H1 (cell line): ENCODE data around the gene ANKRD9. TPM values are rescaled to one million over a fixed set of nuclear protein-coding genes. Genes with fewer than 3 reads are reported as not detected.

Experiments
- BACH1 ChIP-seq: IDR thresholded peaks from 2 replicates; pipeline ENCODE4 v1.6.1; 2012; ENCODE audit warnings: low read length, improper control_type of control experiment
- CHD1 ChIP-seq: IDR thresholded peaks from 2 replicates; pipeline ENCODE4 v1.6.1; 2012; ENCODE audit warnings: low read depth, low read length, improper control_type of control experiment
- EGR1 ChIP-seq: IDR thresholded peaks from 2 replicates; pipeline ENCODE4 v1.6.1; 2011; ENCODE audit warnings: low read depth, low read length, borderline replicate concordance
- KDM4A ChIP-seq: IDR thresholded peaks from one replicate; pipeline ENCODE4 v1.7.1; 2012; ENCODE audit warnings: low read depth, mild to moderate bottlenecking, moderate library complexity, low read length, inconsistent platforms; ENCODE audit not compliant: severe bottlenecking
- SAP30 ChIP-seq: fragments of 300-600 bp; sonication (generic); IDR thresholded peaks from 2 replicates; pipeline ENCODE4 v1.7.1; 2012; ENCODE audit warnings: low read length, moderate library complexity, mild to moderate bottlenecking, inconsistent platforms; ENCODE audit not compliant: insufficient read depth, insufficient replicate concordance
- SIN3A ChIP-seq, 2 experiments: IDR thresholded peaks in 1 of 2; conservative IDR thresholded peaks in 1 of 2; 2 replicates each; pipeline ENCODE4 v1.6.1; 2011 to 2012; ENCODE audit warnings: low read length in 2 of 2, improper control_type of control experiment in 1 of 2, low read depth in 1 of 2, mild to moderate bottlenecking in 1 of 2
- SP2 ChIP-seq: IDR thresholded peaks from 2 replicates; pipeline ENCODE4 v1.6.1; 2012; ENCODE audit warnings: mild to moderate bottlenecking, low read length, inconsistent platforms
- YY1 ChIP-seq: IDR thresholded peaks from 2 replicates; pipeline ENCODE4 v1.6.1; 2011; ENCODE audit warnings: low read depth, mild to moderate bottlenecking, low read length
- polyA plus RNA-seq, 7 experiments: library from polyadenylated mRNA; depleted of rRNA in 3 of 7; stranded (reverse) in 5 of 7; unstranded in 2 of 7; fragments of >200 nt in 5 of 7; fragments of 200-250 nt in 2 of 7; gene quantifications; 1 replicate in 5 of 7; 2 replicates in 1 of 7; 4 replicates in 1 of 7; pipeline versions ENCODE4 v1.2.1 to v1.2.3, GENCODE V29; 2011 to 2013; ENCODE audit warnings: missing spikeins in 2 of 7, mixed read lengths in 2 of 7
- total RNA-seq: library from RNA; stranded (reverse); fragmentation: NEBNext Ultra II Directional; extraction: Animal tissue kit (Norgen Biotek cat#: 25700); gene quantifications from 2 replicates; pipeline ENCODE4 v1.2.1, GENCODE V29; 2021

The ANKRD9 gene
- total and polyA plus RNA-seq, 2 of the 8 experiments (the other 6 are each of a cell fraction or from before 2014, with no cell fraction given) = 37.0 to 41.8 TPM

DNA sequence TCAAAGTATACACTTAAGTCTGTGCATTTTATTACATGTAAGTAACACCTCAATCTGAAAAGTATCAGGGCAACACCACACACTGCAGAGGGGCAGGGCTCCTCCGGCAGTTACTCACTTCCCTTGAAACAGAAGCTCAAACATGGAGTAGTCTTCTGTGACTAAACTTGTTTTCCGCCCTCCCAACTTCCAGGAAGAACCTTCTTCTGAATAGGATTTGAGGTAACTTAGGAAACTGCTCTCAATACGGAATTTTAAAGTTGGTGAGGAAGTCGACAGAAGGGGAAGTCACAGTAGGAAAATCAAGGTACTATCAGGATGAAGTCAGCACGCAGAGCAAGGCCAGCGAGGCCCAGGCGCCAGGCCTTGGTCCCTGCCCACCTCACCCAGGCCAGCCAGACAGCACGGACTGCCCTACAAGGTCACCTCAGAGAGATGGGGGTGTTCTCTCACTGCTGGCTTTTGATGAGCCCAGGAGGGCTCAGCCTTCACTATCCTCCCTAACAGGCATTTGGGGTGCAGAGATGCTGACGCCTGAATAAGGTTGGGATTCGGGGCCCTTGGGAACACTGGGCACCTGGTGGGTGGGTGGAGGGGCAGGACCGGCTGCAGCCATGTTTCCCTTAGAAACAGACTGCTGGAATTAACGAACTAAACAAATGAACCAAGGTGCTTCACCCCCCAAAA is 5.8 kb downstream of the ANKRD9 start (continued):
- no peak for TF ChIP-seq BACH1
- TF ChIP-seq KDM4A = no peak
- TF ChIP-seq SP2 = no peak
- TF ChIP-seq SIN3A (conservative IDR thresholded peaks at IDR 0.05 in 1 of 2, IDR thresholded peaks at IDR 0.05 in 1 of 2; ENCODE audit: low read depth in 1 of 2, low read length in 2 of 2) = no peak
- no peak for TF ChIP-seq YY1
- no peak for TF ChIP-seq CHD1
- no peak for TF ChIP-seq SAP30
- no peak for TF ChIP-seq EGR1
